GM13976 (cell line): ENCODE measurements around the gene TENM3.

Experiments
- DNase-seq: peaks from one replicate; pipeline ENCODE4 v3.0.0; 2012; ENCODE audit warnings: low spot score
- CTCF ChIP-seq: IDR thresholded peaks from 2 replicates; pipeline ENCODE4 v1.5.1; 2012; ENCODE audit warnings: borderline replicate concordance, mild to moderate bottlenecking; ENCODE audit not compliant: insufficient read depth; ENCODE audit errors: extremely low read depth, missing control alignments, control extremely low read depth
- in situ Hi-C: fragments of 300-500 bp; cut with MboI; formaldehyde crosslinking; loops from one replicate; pipeline ENCODE4 v1.12.0; 2022; ENCODE audit warnings: low sequenced_read_pairs, mixed read lengths, inconsistent platforms; ENCODE audit not compliant: unreplicated experiment

Gene TENM3

GRCh38 chr4:182418054-182418734 is 175.0 kb downstream of the TENM3 start:
- DNase-seq: peak; percentile 25
- TF ChIP-seq CTCF: no peak
- in situ Hi-C loops: no loop called here

- no peak for DNase-seq
- in situ Hi-C loops: no loop called here
- no peak for TF ChIP-seq CTCF
These were observed 177.0 kb downstream of the TENM3 start for GRCh38 chr4:182420189-182420588.

GRCh38 chr4:182421753-182422152 is 178.6 kb downstream of the TENM3 start:
- no peak for DNase-seq
- in situ Hi-C loops: no loop called here
- TF ChIP-seq CTCF: no peak

GRCh38 chr4:182425302-182425701 is 182.1 kb downstream of the TENM3 start:
- in situ Hi-C loops: no loop called here
- no peak for TF ChIP-seq CTCF
- no peak for DNase-seq

DNA sequence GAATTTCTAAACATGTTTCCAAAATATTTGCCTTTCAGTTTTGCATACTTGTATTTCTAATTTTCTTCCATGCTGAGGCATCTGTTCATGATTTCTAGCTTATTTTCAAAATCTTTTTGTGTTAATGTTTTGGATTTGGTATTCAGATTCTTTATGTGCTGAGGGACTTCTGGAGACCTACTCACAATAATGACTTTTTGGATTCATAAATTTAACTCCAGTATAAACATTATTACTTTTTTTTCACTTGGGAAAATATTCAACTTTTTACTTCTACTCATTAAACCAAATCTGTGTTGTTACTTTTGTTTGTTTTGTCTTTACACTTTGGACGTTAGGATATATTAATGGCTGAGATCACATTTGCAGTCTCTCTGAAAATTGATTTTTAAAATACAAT is 183.7 kb downstream of the TENM3 start:
- in situ Hi-C loops: no loop called here
- DNase-seq: no peak
- no peak for TF ChIP-seq CTCF

DNA sequence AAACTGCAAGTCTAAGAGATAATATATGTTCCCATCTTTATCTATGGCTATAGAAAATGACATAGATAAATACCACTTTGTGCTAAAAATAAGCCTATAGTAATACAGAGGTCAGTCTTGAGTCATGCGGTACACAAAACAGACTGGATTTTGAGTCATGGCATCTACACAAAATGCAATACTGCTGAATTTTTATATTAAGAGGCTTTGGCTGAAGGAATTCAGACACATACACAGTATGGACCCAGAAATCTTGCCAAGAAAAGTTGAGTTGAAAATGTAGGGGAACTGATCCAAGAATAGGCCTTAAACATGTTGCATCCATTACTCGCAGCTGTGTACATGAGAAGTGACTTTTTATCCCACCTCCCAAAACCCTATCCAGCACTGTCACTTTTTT is 184.4 kb downstream of the TENM3 start:
- no peak for TF ChIP-seq CTCF
- DNase-seq: no peak
- in situ Hi-C loops: no loop called here
